ENCODE results near the gene DPYSL5. TPM values are rescaled to one million over a fixed set of nuclear protein-coding genes. Genes with fewer than 3 reads are reported as not detected.
A peak's percentile ranks its signal among the peaks of the same experiment; 100 is the strongest.

The DPYSL5 gene
- polyA plus RNA-seq, 3 donors, result not detected

- Histone ChIP-seq H3K4me2 (replicated peaks; ENCODE audit: extremely low read depth, low read length, poor library complexity, severe bottlenecking) (no peak overlapping the region), H3K4me3 (replicated peaks in 1 of 3; ENCODE audit: low read depth in 2 of 3, low read length in 3 of 3) (no peak overlapping the region), H3K36me3 (replicated peaks in 1 of 2; ENCODE audit: control insufficient read depth in 1 of 2, insufficient read depth in 2 of 2, low read length in 2 of 2) (no peaks in the 10 kb centered on the region), H3K9me3 (replicated peaks in 1 of 2; ENCODE audit: control insufficient read depth in 1 of 2, insufficient read depth in 1 of 2, low read length in 2 of 2) (no peaks in the 10 kb centered on the region), H3K79me2 (ENCODE audit: insufficient read depth, low read length) (no peaks in the 10 kb centered on the region), H3K9ac (ENCODE audit: insufficient read depth, low read length, poor library complexity, severe bottlenecking) (no peak overlapping the region), H3K4me1 (ENCODE audit: control insufficient read depth in 1 of 2, insufficient read depth in 2 of 2, low read length in 2 of 2) (peaks cover 4 to 13% of the 10 kb centered on the region in 2 donors), H3K27me3 (ENCODE audit: control insufficient read depth in 2 of 2, insufficient read depth in 2 of 2, low read length in 2 of 2) (no peaks in the 10 kb centered on the region), H3K27ac (ENCODE audit: low read depth in 1 of 2, low read length in 2 of 2) (no peak overlapping the region), H2AFZ (ENCODE audit: insufficient read depth, low read depth, low read length, poor library complexity, severe bottlenecking) (no peak overlapping the region), H4K20me1 (ENCODE audit: insufficient read depth, low read length) (no peaks in the 10 kb centered on the region)
- Mint-ChIP-seq H3K27me3 (ENCODE audit: low read depth in 3 of 3) (peaks cover 1 to 9% (median 2%) of the 10 kb centered on the region in 3 donors), H3K36me3 (no peaks in the 10 kb centered on the region), H3K27ac (peak overlapping the region in 1 of 7 donors; percentile 75), H3K4me3 (no peak overlapping the region), H3K9me3 (peaks cover 0 to 5% (median 3%) of the 10 kb centered on the region in 7 donors), H3K4me1 (peaks cover 8% of the 10 kb centered on the region)
- TF ChIP-seq, protein P1, sequence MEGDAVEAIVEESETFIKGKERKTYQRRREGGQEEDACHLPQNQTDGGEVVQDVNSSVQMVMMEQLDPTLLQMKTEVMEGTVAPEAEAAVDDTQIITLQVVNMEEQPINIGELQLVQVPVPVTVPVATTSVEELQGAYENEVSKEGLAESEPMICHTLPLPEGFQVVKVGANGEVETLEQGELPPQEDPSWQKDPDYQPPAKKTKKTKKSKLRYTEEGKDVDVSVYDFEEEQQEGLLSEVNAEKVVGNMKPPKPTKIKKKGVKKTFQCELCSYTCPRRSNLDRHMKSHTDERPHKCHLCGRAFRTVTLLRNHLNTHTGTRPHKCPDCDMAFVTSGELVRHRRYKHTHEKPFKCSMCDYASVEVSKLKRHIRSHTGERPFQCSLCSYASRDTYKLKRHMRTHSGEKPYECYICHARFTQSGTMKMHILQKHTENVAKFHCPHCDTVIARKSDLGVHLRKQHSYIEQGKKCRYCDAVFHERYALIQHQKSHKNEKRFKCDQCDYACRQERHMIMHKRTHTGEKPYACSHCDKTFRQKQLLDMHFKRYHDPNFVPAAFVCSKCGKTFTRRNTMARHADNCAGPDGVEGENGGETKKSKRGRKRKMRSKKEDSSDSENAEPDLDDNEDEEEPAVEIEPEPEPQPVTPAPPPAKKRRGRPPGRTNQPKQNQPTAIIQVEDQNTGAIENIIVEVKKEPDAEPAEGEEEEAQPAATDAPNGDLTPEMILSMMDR (IDR thresholded peaks at IDR 0.05), result no peak
- no peak for DNase-seq
- intact Hi-C loops (cut with micrococcal nuclease), result no loop called here
- 57% methylated on average over 1 of the region's 2 CpGs for WGBS (ENCODE audit: insufficient coverage)
Observed at GRCh38 chr2:26807788-26808460, 40.0 kb upstream of the DPYSL5 start.

DNA sequence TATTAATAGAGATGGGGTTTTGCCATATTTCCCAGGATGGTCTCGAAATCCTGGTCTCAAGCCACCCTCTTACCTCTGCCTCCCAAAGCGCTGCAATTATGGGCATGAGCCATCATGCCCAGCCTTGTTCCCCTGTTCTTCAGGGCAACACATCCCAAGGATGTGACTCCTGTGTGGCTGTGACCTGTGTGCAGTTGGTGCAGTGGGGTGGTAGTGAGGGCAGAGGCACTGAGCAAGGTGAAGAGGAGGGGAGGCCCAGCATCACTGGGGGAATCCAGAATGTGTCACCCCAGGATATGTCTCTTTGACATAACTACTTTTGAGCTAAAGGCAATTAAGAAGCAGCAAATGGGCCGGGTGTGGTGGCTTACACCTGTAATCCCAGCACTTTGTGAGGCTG is 38.7 kb upstream of the DPYSL5 start:
- peaks cover 4 to 13% of the 10 kb centered on the region in 2 donors for H3K4me1 ChIP-seq (ENCODE audit: control insufficient read depth in 1 of 2, insufficient read depth in 2 of 2, low read length in 2 of 2)
- TF ChIP-seq, protein P1 (IDR thresholded peaks at IDR 0.05), result no peak
- Mint-ChIP-seq H3K36me3 (no peaks in the 10 kb centered on the region), H3K4me1 (peaks cover 8% of the 10 kb centered on the region), H3K27ac (no peak overlapping the region), H3K4me3 (no peak overlapping the region), H3K9me3 (peaks cover 0 to 6% (median 3%) of the 10 kb centered on the region in 7 donors), H3K27me3 (ENCODE audit: low read depth in 3 of 3) (peaks cover 1 to 9% (median 2%) of the 10 kb centered on the region in 3 donors)
- no peak overlapping the region for H3K4me3 ChIP-seq (replicated peaks in 1 of 3; ENCODE audit: low read depth in 2 of 3, low read length in 3 of 3)
- H3K4me2 ChIP-seq (replicated peaks; ENCODE audit: extremely low read depth, low read length, poor library complexity, severe bottlenecking), result no peak overlapping the region
- no peak overlapping the region for H3K9ac ChIP-seq (ENCODE audit: insufficient read depth, low read length, poor library complexity, severe bottlenecking)
- no peaks in the 10 kb centered on the region for H3K9me3 ChIP-seq (replicated peaks in 1 of 2; ENCODE audit: control insufficient read depth in 1 of 2, insufficient read depth in 1 of 2, low read length in 2 of 2)
- no peaks in the 10 kb centered on the region for H3K79me2 ChIP-seq (ENCODE audit: insufficient read depth, low read length)
- no peak overlapping the region for H2AFZ ChIP-seq (ENCODE audit: insufficient read depth, low read depth, low read length, poor library complexity, severe bottlenecking)
- intact Hi-C loops (cut with micrococcal nuclease), result no loop called here
- H3K27ac ChIP-seq (ENCODE audit: low read depth in 1 of 2, low read length in 2 of 2), result no peak overlapping the region
- H3K27me3 ChIP-seq (ENCODE audit: control insufficient read depth in 2 of 2, insufficient read depth in 2 of 2, low read length in 2 of 2), result no peaks in the 10 kb centered on the region
- H3K36me3 ChIP-seq (replicated peaks in 1 of 2; ENCODE audit: control insufficient read depth in 1 of 2, insufficient read depth in 2 of 2, low read length in 2 of 2), result no peaks in the 10 kb centered on the region
- 83% methylated on average over 1 of the region's 3 CpGs for WGBS (ENCODE audit: insufficient coverage)
- DNase-seq, result no peak
- H4K20me1 ChIP-seq (ENCODE audit: insufficient read depth, low read length), result no peaks in the 10 kb centered on the region

All from CD14-positive monocyte (primary cell).